ENCODE measurements around the gene DPM3.
"Not testable (repeated sequence)": the region's sequence is repeated elsewhere in the genome, so short reads cannot be mapped to it uniquely, and the experiment has no call there.

Gene DPM3

DNA sequence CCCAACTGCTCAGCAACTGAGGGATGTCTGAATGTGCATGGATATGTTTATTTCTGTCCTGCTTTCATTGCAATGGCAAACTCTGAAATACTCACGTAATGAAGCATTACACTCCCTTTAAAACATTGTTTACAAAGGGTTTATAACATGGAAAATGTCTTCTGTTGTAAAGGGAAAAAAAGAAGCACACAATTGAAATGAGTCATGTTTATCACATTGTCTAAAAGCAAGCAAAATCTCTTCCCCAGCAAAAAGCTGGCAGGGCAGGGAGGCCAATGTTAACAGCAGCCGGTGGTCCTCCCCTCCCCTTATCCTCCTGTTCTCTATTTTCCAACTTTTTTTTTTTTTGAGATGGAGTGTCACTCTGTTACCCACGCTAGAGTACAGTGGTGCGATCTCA is 16.5 kb downstream of the DPM3 start:
- DNase-seq, result no peak

DNA sequence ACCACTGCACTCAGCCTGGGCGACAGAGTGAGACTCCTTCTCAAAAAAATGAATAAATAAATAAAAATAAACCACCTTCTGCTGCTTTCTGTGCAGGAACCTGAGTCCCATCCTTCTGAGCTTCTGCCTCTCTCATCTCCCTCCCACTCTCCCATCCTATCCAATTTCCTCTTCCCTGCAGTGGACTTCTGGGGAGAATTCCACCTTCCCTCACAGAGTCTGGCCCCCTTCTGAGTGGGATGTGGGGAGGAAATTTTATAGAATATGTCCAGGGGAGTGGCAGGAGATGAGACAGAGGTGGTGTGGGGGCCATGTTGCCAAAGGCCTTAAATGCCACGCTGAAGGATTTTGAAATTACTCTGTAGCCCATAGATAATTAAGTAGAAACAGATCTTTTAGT is 18.0 kb downstream of the DPM3 start:
- DNase-seq, result no peak

DNA sequence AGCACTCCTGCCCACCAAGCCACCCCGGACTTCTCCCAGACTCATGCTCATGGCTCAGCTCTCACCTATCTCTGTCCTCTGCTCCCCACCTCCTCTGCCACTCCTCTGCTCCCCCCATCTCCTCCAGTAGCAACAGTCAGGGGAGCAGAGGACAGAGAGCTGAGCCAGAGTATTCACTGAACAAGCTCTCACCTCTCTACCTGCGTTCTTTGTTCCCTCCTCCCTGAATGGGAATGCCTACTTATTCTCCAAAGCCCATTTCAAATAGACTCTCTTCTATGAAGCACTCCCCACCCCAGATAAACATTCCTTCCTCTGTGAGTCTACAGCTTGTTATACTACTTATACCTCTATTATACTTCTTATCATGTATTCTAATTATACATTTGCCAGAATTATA is 19.1 kb downstream of the DPM3 start:
- no peak for DNase-seq

DNA sequence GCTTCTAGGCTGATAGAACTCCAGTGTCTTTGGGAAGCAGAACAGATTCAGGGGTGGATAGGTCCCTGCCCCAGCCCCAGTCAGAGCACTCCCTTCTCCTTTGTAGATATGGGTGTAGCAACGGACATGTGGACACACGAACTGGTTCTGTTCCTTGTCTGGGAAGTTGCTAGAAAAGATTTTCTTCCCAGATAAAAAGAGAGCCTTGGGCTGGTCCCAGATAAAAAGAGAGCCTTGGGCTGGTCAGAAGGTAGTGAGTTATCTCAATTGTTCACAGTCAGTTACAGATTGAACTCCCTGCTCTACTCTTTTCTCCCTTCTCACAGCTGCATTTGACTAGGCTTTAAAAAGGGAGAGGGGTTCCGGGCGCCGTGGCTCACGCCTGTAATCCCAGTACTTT is 20.1 kb downstream of the DPM3 start:
- DNase-seq, result no peak

DNA sequence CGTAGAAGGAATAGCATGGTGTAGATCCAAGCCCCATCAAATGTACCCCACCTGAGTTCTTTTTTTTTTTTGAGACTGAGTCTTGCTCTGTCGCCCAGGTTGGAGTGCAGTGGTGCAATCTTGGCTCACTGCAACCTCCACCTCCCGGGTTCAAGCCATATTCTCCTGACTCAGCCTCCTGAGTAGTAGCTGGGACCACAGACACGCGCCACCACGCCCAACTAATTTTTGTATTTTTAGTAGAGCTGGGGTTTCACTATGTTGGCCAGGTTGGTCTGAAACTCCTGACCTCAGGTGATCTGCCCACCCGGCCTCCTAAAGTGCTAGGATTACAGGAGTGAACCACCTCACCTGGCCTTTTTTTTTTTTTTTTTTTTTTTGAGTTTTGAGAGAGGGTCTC is 22.2 kb downstream of the DPM3 start:
- not testable (repeated sequence) for DNase-seq

DNA sequence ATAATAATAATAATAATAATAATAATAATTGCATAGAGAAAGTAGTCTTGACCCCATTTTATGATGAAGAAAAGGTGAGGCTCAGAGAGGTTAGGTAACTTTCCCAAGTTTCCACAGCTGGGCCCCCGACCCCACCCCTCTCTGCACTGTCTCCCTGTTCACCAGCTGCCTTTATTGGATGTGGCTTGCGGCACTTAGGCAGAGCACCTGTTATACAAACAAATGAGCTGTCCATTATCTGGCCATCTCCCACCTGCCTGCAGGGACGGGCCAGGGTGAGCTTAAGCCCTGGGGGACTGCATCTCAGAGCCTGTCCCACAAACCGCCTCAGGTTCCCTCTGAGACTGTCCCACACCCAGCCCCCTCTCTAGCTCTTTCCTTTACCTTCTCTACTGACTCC is 22.7 kb downstream of the DPM3 start:
- DNase-seq, result no peak

DNA sequence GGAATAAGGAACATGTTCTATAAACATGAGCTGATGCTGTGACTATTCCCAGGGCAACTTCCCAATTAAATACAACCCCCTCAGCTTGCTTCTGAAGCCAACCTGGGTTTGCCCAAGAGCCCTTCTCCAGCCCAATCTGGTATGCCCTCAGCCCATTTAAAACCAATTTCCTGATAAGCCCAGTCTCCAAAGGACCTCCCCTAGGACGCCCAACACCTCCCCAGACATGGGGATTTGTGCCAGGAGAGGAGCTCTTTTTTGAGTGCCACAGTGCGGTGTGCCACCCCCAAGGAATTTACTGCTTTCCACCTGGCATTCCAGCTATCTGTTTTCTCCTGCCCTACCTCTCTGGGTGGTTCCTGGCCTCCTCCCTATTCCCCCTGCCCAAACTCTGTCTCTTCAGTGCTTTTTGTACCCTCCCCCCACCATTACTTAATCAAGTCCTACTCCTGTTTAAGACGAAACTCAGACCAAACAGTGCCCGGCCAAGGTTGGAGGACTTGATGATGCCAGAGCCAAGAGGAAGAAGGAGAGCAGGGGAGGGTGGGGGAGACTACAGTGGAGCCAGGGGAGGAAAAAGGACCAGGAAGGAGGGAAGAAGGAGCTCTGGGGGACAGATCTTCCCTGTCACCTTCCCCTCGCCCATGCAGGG is 24.1 kb downstream of the DPM3 start:
- no peak for DNase-seq

DNA sequence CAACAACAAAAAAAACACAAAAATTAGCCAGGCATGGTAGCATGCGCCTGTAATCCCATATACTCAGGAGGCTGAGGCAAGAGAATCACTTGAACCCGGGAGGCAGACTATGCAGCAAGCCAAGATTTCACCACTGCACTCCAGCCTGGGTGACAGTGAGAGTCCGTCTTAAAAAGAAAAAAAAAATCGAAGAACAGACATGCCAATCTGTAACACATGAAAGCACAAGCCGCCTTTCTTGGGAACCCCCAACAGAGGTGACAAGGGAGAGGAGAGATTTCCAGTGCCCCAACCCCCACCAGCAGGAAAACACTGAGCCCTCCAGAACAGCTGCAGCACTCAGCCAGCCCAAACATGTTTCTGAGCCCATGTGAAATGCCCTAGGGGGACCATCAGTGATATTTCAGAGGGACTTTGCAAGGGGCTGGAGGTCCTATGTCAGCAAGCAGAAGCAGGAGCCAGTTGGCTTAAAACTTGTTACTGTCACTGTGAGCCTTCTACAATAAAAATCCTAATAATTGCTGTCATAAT is 26.8 kb downstream of the DPM3 start:
- no peak for DNase-seq

DNA sequence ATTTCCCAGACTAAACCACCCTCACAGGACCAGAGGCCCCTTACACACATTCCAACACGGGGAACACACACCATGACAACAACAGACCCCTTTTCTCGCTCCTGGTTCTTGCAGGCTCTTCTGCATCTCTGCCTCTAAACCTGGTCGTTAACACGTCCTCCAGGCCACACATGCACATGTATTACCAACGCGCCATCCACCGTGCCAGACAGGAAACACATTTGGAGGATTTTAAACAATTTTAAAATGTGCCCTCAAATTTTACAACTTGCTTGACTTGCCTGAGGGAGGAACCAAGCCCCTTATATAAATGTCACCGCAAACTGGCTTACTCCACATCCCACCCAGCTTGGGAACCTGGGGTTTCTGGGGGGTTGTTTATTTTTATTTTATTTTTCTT is 29.5 kb downstream of the DPM3 start:
- DNase-seq, result no peak

DNA sequence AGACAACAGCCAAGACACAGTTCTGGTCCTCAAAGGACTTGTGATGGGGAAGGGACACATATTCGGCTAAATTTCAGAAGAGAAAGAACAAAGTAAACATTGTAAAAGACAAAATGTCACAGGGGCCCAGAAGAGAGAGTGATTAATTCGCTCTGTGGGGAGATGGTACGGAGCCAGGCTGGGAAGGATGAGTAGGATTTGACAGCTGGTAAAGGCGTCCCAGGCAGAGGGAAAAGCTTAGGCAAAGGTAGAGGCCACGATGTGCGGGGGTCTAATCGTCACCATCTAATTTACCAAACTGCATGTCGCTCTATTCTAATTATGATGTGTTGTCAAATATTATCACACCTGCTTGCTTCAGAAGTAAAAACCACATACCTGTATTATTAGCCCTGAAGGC is 29.9 kb downstream of the DPM3 start:
- DNase-seq, result no peak

DNA sequence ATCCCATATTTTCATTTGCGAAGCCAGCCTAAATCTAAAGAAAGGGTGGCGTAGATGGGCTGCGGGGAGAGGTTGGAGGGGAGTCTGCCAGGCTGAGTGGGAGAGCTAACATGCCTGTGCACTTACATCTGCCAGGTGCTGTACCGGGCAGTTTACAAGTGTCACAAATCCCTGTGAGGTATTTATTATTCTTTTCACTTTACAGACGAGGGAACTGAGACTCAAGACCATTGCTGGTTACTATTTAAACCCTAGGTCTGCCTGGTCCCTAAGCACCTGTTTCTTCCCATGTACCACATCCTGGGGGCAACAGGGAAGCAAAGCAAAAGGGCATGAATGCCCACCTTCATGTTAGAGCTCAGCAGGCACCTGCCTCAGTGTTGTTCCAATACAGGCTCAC is 32.0 kb downstream of the DPM3 start:
- no peak for DNase-seq

DNA sequence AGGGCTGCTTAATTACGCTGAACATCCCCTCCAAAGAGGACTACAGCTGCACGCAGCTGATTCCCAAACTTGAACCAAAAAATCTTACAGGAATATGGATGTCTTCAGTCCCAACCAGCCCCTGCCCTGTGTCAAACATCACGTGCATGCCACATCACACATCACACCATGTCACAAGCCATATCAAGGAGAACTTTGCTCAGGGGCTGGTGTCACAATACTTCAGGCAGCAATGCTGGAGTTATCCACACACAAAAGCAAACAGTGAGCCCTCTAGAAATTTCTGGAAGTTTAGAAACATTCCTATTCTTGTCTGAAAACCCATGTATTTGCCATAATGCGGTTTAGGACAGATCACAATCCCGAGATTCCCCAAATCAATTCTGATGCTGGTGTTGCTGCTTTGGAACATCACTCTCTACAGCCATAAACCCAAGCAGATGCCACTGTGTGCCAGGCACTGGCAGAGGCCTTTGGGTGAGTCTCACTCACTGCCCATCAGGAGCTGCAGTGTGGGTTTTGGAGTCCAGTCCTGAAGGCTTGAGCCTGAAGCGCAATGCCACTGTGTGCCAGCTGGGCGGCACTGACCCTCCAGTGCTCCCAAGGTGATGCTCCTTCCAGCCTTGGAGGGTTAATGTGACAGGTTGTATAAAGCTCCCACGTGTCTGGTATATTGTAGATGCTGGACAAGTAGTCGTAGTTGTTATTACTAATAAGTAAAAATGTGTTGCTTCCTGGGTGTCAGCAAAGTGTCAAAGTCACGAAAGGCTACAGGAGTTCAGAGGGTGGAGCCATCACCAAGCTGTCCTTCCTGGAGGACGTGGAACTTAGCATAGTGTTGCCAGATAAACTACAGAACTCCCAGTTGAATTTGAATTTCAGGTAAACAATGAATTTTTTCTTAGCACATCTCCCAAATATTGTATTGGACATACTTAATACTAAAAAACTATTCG is 32.7 kb downstream of the DPM3 start:
- no peak for DNase-seq

DNA sequence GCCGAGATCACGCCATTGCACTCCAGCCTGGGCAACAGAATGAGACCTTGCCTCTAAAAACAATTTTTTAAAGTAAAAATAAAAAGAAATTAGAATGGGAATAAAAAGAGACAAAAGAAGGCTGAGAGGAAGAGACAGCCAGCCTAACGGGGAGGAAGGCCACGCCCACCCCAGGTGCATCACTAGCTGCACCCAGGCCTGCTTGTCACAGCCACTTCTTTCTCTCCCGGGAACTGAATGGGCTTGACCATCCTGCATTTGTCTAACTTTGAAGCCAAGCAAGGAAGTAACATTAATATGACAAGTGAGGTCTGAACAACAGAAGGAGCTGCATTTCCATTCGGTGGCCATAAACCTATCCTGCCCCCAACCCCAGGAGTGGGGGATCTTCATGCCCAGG is 33.5 kb downstream of the DPM3 start:
- DNase-seq, result no peak

DNA sequence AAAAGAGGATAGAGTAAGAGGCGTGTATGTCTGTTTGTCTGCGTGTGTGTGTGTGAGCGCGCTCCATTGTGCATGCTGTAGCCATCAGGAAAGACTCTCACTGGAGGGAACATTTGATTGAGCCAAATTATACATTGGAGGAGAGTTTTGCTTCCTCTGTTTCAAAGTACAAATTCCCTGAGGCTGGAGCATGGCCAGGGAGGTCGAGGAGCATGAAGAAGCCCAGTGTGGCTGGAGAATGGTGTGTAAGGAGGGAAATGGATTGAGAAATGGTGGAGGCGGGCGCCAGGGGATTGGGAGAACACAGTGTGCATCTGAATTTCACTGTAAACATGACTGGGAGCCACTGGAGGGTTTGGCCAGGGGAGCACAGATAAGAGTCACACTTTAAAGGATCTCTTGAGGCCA is 34.7 kb downstream of the DPM3 start:
- DNase-seq, result no peak

DNA sequence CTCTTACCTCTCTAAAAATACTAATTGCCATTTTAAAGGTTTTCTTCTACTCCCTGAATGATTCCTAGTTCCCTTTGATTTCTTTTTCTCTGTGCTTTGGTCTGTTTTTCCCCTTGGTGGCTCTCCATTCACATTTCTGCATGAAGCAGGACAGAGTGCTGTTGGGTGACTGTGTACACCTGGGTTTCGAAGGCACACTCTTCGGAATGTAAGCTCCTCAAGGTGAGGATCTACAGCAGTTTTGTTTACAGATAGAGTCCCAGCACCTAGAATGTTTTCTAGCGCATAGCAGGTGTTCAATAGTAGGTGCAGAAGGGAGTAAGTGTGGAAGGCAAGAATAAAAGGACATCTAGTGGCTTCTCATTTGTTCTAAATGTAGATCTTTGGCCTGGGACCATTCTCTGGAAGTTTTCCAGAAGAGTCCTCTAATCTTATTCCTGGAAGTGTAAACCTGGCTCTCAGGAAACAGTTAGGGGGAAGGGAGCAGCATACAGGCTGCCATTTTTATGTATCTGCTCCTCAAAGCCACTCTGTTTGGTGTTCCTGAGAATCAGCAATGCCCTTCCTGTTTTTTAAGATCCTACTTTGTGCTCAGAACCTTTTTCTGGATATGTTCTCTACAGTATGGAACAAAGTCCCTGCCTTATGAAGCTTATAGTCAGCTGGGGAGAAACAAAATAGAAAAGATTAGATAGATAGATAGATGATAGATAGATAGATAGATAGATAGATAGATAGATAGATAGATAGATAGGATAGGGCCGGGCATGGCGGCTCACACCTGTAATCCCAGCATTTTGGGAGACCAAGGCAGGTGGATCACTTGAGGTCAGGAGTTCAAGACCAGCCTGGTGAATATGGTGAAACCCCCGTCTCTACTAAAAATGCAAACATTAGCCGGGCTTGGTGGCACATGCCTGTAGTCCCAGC is 35.5 kb downstream of the DPM3 start:
- no peak for DNase-seq

DNA sequence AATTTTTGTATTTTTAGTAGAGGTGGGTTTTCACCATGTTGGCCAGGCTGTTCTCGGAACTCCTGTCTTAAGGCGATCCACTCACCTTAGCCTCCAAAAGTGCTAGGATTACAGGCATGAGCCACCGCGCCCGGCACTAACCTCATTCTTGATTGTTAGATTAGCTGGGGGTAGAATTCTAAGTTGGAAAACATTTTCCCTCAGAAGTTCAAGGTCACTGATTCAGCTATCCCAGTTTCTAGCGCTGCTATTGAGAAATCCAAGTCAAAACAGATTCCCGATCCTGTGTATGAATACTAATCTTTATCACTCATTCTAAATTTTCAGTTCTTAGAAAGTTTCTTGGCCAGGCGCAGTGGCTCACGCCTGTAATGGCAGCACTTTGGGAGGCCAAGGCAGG is 37.0 kb downstream of the DPM3 start:
- DNase-seq, result no peak

DNA sequence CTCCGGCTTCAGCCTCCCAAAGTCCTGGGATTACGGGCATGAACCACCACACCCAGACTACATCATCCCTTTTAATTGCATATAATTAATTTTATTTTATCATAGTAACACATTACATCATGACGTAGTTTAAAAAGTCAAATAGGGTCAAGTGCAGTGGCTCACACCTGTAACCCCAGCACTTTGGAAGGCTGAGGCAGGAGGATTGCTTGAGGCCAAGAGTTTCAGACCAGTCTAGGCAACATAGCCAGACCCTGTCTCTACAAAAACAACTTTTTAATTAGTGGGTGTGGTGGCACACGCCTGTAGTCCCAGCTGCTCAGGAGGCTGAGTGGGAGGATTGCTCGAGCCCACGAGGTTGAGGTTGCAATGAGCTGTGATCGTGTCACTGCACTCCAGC is 41.0 kb downstream of the DPM3 start:
- DNase-seq, result no peak

DNA sequence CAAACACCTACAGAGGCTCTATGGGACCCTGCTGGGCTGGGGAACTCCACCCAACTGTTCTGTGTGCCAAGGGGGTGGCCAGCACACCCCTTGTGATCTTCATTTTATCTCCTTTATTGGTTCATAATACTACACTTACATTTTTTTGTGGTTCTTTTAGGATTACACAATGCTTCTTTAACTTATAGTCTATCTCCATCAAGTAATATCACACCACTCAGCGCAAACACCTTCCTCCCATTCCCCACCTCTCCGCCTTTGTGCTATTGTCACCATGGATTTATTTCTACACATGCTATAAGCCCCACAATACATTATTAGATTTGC is 45.7 kb downstream of the DPM3 start:
- no peak for DNase-seq

DNA sequence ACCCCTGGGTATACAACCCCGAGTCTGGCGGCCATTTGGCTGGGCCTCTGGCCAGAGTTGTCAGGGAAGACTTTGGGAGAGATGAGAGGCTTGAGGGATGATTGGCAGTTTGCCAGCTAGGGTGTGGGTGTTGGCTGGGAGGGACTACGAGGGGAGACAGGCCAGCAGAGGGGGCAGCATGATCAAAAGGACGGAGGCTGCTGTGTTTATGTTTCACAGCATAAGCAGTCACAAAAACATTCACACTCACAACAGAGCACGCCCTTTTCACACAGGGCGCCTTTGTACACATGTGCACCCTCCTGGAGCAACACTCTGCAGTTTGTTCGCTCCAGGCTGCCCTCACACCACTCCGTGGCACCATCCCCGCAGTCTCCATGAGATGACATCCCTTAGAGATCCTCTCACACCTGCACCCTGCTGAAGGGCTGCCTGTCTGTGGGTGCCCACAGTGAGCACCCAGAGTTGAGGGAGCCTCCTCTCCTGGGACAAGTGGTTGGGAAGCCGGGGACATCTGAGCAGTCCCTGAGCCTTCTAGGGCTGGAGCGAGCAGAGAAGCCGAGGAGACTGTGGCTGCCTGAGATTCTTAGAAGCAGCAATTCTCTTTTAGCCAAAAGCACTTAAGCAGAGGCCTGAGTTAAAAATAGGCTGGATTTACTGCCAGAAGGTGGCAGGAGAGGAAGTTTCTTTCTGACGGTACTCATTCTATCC is 46.3 kb downstream of the DPM3 start:
- no peak for DNase-seq

DNA sequence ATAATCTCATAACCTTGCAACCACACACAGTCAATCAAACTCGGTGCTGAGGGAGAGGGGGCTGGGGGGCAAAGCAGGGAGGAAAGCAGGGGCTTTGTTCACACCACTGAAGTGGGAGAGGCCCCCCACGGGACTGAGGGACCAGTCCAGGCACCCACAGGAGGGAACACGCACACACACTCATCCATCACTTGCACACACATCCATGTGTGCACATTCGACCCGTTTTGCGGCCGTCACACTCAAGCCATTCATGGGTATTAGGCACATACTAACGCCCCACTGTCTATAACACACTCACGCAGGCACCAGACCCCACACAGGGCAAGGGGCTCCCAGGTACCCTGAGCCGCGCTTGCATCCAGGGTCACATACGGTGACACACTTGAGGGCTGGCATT is 47.7 kb downstream of the DPM3 start:
- DNase-seq, result no peak

DNA sequence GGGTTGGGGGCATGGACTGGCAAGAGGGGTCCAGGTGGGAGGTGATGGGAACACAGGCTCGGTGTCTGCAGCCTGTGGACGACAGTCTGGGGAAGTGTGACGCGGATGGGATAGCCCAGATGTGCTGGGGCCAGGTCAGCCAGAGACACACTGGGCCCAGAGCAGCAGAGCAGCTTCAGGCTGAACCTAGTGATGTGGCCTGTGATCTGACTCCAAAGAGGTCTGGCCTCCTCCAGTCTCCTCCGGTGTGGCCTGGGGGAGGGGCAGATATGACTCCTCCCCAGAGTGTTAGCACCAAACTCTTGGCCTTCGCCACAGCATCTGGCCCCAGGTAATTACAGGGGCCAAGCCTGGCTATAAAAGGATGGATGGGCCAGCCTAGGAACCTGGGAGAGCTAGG is 48.2 kb downstream of the DPM3 start:
- DNase-seq, result no peak
